Measurements from ENCODE around the gene DUSP15. TPM values are rescaled to one million over a fixed set of nuclear protein-coding genes. Genes with fewer than 3 reads are reported as not detected.

Gene DUSP15
- total RNA-seq, 1 experiment from 2014 or later, result not detected

- no peaks in the 10 kb centered on the region for H3K27me3 ChIP-seq (ENCODE audit: low read length)
- peaks cover 37% of the 10 kb centered on the region for H3K4me1 ChIP-seq (ENCODE audit: insufficient read depth, low read length)
- CTCF ChIA-PET, result no interaction called here
These were observed 30.4 kb downstream of the DUSP15 start for GRCh38 chr20:31839782-31840487.

GRCh38 chr20:31838646-31839292 lies 31.6 kb downstream of the DUSP15 start:
- Histone ChIP-seq H3K9ac (ENCODE audit: low read length) (no peak overlapping the region), H3K9me2 (replicated peaks; ENCODE audit: low read length) (no peaks in the 10 kb centered on the region), H3K4me1 (ENCODE audit: insufficient read depth, low read length) (peaks cover 37% of the 10 kb centered on the region), H2AFZ (ENCODE audit: low read length) (no peak overlapping the region), H3K79me2 (ENCODE audit: low read length) (no peaks in the 10 kb centered on the region), H3K4me2 (ENCODE audit: low read length) (no peak overlapping the region), H3K27ac (ENCODE audit: low read length) (no peak overlapping the region), H3K27me3 (ENCODE audit: low read length) (no peaks in the 10 kb centered on the region), H3K36me3 (ENCODE audit: low read depth, low read length) (no peaks in the 10 kb centered on the region), H3K9me3 (ENCODE audit: low read length) (no peaks in the 10 kb centered on the region), H3K4me3 (ENCODE audit: low read length) (no peak overlapping the region), H3F3A (ENCODE audit: low read length, unreplicated experiment) (no peaks in the 10 kb centered on the region), H4K20me1 (ENCODE audit: low read length) (0 out of 2 replicates have a peak, but pooled peaks cover 3% of the 10 kb centered on the region)
- POLR2A ChIA-PET (ENCODE audit: unreplicated experiment), result no interaction called here
- no peak for ATAC-seq
- intact Hi-C loops (cut with micrococcal nuclease), result loop anchor here (5.0 kb wide), 1 partner anchor 111 kb away; no protein-coding TSS in a partner anchor
- CTCF ChIA-PET, result interaction anchor here (0.6 kb wide), 1 partner anchor 107 kb away, joined by 4 read pairs; no protein-coding TSS in a partner anchor
- TF ChIP-seq CTCF (conservative IDR thresholded peaks at IDR 0.05; ENCODE audit: low read depth, low read length) (no peak), EZH2phosphoT487 (IDR thresholded peaks at IDR 0.05; ENCODE audit: borderline replicate concordance, low read length) (no peak), EZH2 (IDR thresholded peaks at IDR 0.05; ENCODE audit: low read length, unreplicated experiment) (no peak)
- no peak for DNase-seq
- BruUV-seq (replicated peaks), result no TSS peak

More at GRCh38 chr20:31839782-31840487, 30.4 kb downstream of the DUSP15 start:
- Histone ChIP-seq H2AFZ (ENCODE audit: low read length) (no peak overlapping the region), H3K79me2 (ENCODE audit: low read length) (no peaks in the 10 kb centered on the region), H3K4me3 (ENCODE audit: low read length) (no peak overlapping the region), H3K9me2 (replicated peaks; ENCODE audit: low read length) (no peaks in the 10 kb centered on the region), H3F3A (ENCODE audit: low read length, unreplicated experiment) (no peaks in the 10 kb centered on the region), H3K9me3 (ENCODE audit: low read length) (no peaks in the 10 kb centered on the region), H3K27ac (ENCODE audit: low read length) (no peak overlapping the region), H4K20me1 (ENCODE audit: low read length) (0 out of 2 replicates have a peak, but pooled peaks cover 3% of the 10 kb centered on the region), H3K36me3 (ENCODE audit: low read depth, low read length) (no peaks in the 10 kb centered on the region), H3K4me2 (ENCODE audit: low read length) (no peak overlapping the region), H3K9ac (ENCODE audit: low read length) (no peak overlapping the region)
- BruUV-seq (replicated peaks), result no TSS peak
- intact Hi-C loops (cut with micrococcal nuclease), result loop anchor here (5.0 kb wide), 1 partner anchor 113 kb away; no protein-coding TSS in a partner anchor
- TF ChIP-seq EZH2phosphoT487 (IDR thresholded peaks at IDR 0.05; ENCODE audit: borderline replicate concordance, low read length) (no peak), CTCF (conservative IDR thresholded peaks at IDR 0.05; ENCODE audit: low read depth, low read length) (no peak), EZH2 (IDR thresholded peaks at IDR 0.05; ENCODE audit: low read length, unreplicated experiment) (no peak)
- ATAC-seq (no peak), DNase-seq (no peak)
- POLR2A ChIA-PET (ENCODE audit: unreplicated experiment), result no interaction called here
